Measurements from ENCODE around the gene CLEC3B.

- TF ChIP-seq POLR2A (IDR thresholded peaks at IDR 0.05) (no peak), CTCF (IDR thresholded peaks at IDR 0.05) (no peak), POLR2AphosphoS5 (IDR thresholded peaks at IDR 0.05) (no peak), EP300 (IDR thresholded peaks at IDR 0.05) (no peak)
Observed at GRCh38 chr3:45007091-45007490, 19.0 kb upstream of the CLEC3B start.
